Loucy (cell line): ENCODE results near the gene KIF1B.
A peak's percentile ranks its signal among the peaks of the same experiment; 100 is the strongest.
"Not testable (repeated sequence)": the region's sequence is repeated elsewhere in the genome, so short reads cannot be mapped to it uniquely, and the experiment has no call there.

Experiments
- H2AFZ ChIP-seq: fragments of 200-600 bp; sonication (generic); 2 replicates; pipeline ENCODE4 v1.6.0; 2016; ENCODE audit warnings: antibody characterized with exemption, mild to moderate bottlenecking, low read length, moderate library complexity
- H3F3A ChIP-seq: fragments of 200-600 bp; 2 replicates; pipeline ENCODE4 v1.6.0; 2016; ENCODE audit warnings: antibody characterized with exemption, low read depth, mild to moderate bottlenecking
- H3K27me3 ChIP-seq: fragments of 200-600 bp; sonication (generic); 2 replicates; pipeline ENCODE4 v1.6.1; 2014; ENCODE audit warnings: low read length, mild to moderate bottlenecking; ENCODE audit not compliant: insufficient read depth, poor library complexity, severe bottlenecking
- H3K36me3 ChIP-seq: fragments of 200-600 bp; sonication (generic); 2 replicates; pipeline ENCODE4 v1.6.1; 2016; ENCODE audit warnings: low read length; ENCODE audit not compliant: insufficient read depth
- H3K4me1 ChIP-seq: fragments of 200-600 bp; sonication (generic); 2 replicates; pipeline ENCODE4 v1.5.1; 2014; ENCODE audit warnings: low read length, mild to moderate bottlenecking; ENCODE audit not compliant: insufficient read depth, poor library complexity, severe bottlenecking
- H3K4me2 ChIP-seq: fragments of 200-600 bp; sonication (generic); 2 replicates; pipeline ENCODE4 v1.6.0; 2014; ENCODE audit warnings: antibody characterized with exemption, low read length, low read depth, mild to moderate bottlenecking; ENCODE audit not compliant: poor library complexity, severe bottlenecking
- H3K4me3 ChIP-seq: fragments of 200-600 bp; sonication (generic); 2 replicates; pipeline ENCODE4 v1.5.1; 2014; ENCODE audit warnings: low read length, mild to moderate bottlenecking, mixed read lengths; ENCODE audit not compliant: poor library complexity, severe bottlenecking
- H3K79me2 ChIP-seq: fragments of 200-600 bp; sonication (generic); 2 replicates; pipeline ENCODE4 v1.6.1; 2014; ENCODE audit warnings: low read length; ENCODE audit not compliant: insufficient read depth
- H3K9ac ChIP-seq: fragments of 200-600 bp; sonication (generic); 2 replicates; pipeline ENCODE4 v1.6.0; 2014; ENCODE audit warnings: mild to moderate bottlenecking, low read depth, low read length, moderate library complexity; ENCODE audit not compliant: poor library complexity, severe bottlenecking
- H3K9me2 ChIP-seq: fragments of 200-600 bp; sonication (generic); replicated peaks from 2 replicates; pipeline ENCODE4 v1.6.1; 2016; ENCODE audit warnings: low read depth, low read length, mixed read lengths
- H3K9me3 ChIP-seq: fragments of 200-600 bp; sonication (generic); 2 replicates; pipeline ENCODE4 v1.6.1; 2014; ENCODE audit warnings: mild to moderate bottlenecking, antibody characterized with exemption, low read length, low read depth; ENCODE audit not compliant: insufficient read depth
- H4K20me1 ChIP-seq: fragments of 200-600 bp; sonication (generic); 2 replicates; pipeline ENCODE4 v1.6.0; 2014; ENCODE audit warnings: antibody characterized with exemption, low read length, mild to moderate bottlenecking; ENCODE audit not compliant: insufficient read depth, poor library complexity, severe bottlenecking
- CTCF ChIP-seq: fragments of 200-600 bp; sonication (generic); conservative IDR thresholded peaks from 2 replicates; pipeline ENCODE4 v1.5.1; 2014; ENCODE audit warnings: mild to moderate bottlenecking, antibody characterized with exemption, low read length
- EZH2phosphoT487 ChIP-seq: fragments of 200-600 bp; IDR thresholded peaks from 2 replicates; pipeline ENCODE4 v1.6.1; 2018; ENCODE audit warnings: antibody characterized with exemption, mild to moderate bottlenecking, moderate library complexity, borderline replicate concordance

The KIF1B gene

GRCh38 chr1:10407201-10407600 lies 196.8 kb downstream of the KIF1B start:
- Histone ChIP-seq H3K4me2 (no peak overlapping the region), H3K36me3 (peaks cover 87% of the 10 kb centered on the region; the same call in 1 of the 2 replicates)

GRCh38 chr1:10415211-10415930 lies 205.0 kb downstream of the KIF1B start:
- H3K27me3 ChIP-seq = no peaks in the 10 kb centered on the region
- H2AFZ ChIP-seq = peak overlapping the region; percentile 59
- no peaks in the 10 kb centered on the region for H4K20me1 ChIP-seq
- peak overlapping the region; percentile 48 for H3K4me3 ChIP-seq
- no peaks in the 10 kb centered on the region for H3K9me3 ChIP-seq
- H3K4me1 ChIP-seq = peaks cover 17% of the 10 kb centered on the region
- peaks cover 85% of the 10 kb centered on the region for H3K36me3 ChIP-seq
- H3K4me2 ChIP-seq = peak overlapping the region; percentile 60
- TF ChIP-seq EZH2phosphoT487 = no peak
- TF ChIP-seq CTCF = no peak
- no peaks in the 10 kb centered on the region for H3K79me2 ChIP-seq
- H3F3A ChIP-seq = no peaks in the 10 kb centered on the region; the same call in 1 of the 2 replicates
- no peaks in the 10 kb centered on the region for H3K9me2 ChIP-seq
- peak overlapping the region; percentile 50 for H3K9ac ChIP-seq

More at GRCh38 chr1:10407201-10407600, 196.8 kb downstream of the KIF1B start:
- H3K79me2 ChIP-seq = peaks cover 20% of the 10 kb centered on the region; the same call in 1 of the 2 replicates
- H3K4me1 ChIP-seq = no peaks in the 10 kb centered on the region
- H3K9me3 ChIP-seq = no peaks in the 10 kb centered on the region
- no peaks in the 10 kb centered on the region for H3K9me2 ChIP-seq
- no peaks in the 10 kb centered on the region for H3F3A ChIP-seq
- H2AFZ ChIP-seq = no peak overlapping the region
- H3K4me3 ChIP-seq = no peak overlapping the region
- no peak overlapping the region for H3K9ac ChIP-seq
- TF ChIP-seq CTCF (no peak), EZH2phosphoT487 (no peak)
- peaks cover 3% of the 10 kb centered on the region for H4K20me1 ChIP-seq
- H3K27me3 ChIP-seq = no peaks in the 10 kb centered on the region

GRCh38 chr1:10415967-10416366 lies 205.6 kb downstream of the KIF1B start:
- H4K20me1 ChIP-seq, H2AFZ ChIP-seq, H3K79me2 ChIP-seq, H3K9me3 ChIP-seq, H3K9me2 ChIP-seq, H3K27me3 ChIP-seq, H3F3A ChIP-seq: not testable (repeated sequence)
- H3K36me3 ChIP-seq = peaks cover 85% of the 10 kb centered on the region
- H3K4me2 ChIP-seq = peak overlapping the region; percentile 60
- H3K9ac ChIP-seq = peak overlapping the region; percentile 50
- peak overlapping the region; percentile 48 for H3K4me3 ChIP-seq
- peaks cover 17% of the 10 kb centered on the region for H3K4me1 ChIP-seq

- not testable (repeated sequence) for H3K9me3 ChIP-seq, H2AFZ ChIP-seq, H3K4me2 ChIP-seq, H3K9ac ChIP-seq, H3K79me2 ChIP-seq, H4K20me1 ChIP-seq, H3K4me3 ChIP-seq, H3K9me2 ChIP-seq, H3F3A ChIP-seq, H3K27me3 ChIP-seq
- Histone ChIP-seq H3K4me1 (peaks cover 17% of the 10 kb centered on the region), H3K36me3 (peaks cover 65% of the 10 kb centered on the region)
Observed at GRCh38 chr1:10418741-10419140, 208.4 kb downstream of the KIF1B start.
